NCI-H1436 treated with DMSO at 0.1 percent for 48 hours (cell line): Measurements from ENCODE around the gene SRSF9.
"Not testable (repeated sequence)": the region's sequence is repeated elsewhere in the genome, so short reads cannot be mapped to it uniquely, and the experiment has no call there.

Source experiments
- DNase-seq: peaks from one replicate; lab custom pipeline; 2025; lab: John Stamatoyannopoulos, UW

SRSF9 gene, protein sequence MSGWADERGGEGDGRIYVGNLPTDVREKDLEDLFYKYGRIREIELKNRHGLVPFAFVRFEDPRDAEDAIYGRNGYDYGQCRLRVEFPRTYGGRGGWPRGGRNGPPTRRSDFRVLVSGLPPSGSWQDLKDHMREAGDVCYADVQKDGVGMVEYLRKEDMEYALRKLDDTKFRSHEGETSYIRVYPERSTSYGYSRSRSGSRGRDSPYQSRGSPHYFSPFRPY

DNA sequence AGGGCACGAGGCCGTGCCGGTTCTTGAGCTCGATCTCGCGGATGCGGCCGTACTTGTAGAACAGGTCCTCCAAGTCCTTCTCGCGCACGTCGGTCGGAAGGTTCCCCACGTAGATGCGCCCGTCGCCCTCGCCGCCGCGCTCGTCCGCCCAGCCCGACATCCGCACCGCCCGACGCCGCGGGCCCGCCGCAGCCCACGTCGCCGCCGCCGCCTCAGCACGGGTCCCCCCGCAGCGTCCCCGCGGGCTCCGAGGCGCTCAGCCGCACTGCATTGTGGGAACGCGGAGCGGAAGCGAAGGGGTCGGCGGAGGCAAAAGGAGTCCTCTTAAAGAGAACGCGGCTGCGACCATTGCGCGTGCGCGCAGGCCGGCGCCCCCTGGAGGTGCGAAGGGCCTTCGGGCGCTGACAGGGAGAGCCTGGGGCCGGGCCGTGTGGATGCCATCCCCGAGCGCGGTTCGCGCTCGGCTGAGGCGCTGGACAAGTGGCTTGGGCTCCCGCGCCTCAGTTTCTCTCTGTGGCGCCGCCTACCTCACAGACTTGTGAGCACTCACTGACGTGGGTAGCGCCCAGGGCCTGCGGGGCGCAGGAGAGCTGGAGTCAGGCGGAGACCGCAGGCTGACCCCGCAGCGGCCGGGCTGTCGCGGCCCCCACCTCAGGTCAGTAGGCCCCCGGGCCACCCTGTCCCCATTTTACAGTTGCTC lies at the start of gene SRSF9:
Gene SRSF9, minus strand, starts transcription at position 299 of the 700 bp plus-strand sequence. Its CDS starts 139 bp downstream, at position 160.
- peak; percentile 74 for DNase-seq

DNA sequence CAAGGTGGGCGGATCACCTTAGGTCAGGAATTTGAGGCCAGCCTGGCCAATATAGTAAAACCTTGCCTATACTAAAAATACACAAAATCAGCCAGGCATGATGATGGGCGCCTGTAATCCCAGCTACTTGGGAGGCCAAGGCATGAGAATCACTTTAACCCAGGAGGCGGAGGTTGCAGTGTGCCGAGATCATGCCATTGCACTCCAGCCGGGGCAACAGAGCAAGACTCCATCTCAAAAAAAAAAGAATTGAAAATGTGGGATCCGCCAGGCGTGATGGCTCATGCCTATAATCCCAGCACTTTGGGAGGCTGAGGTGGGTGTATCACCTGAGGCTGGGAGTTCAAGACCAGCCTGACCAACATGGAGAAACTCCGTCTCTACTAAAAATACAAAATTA lies 49.8 kb upstream of the SRSF9 start:
- DNase-seq, result not testable (repeated sequence)

DNA sequence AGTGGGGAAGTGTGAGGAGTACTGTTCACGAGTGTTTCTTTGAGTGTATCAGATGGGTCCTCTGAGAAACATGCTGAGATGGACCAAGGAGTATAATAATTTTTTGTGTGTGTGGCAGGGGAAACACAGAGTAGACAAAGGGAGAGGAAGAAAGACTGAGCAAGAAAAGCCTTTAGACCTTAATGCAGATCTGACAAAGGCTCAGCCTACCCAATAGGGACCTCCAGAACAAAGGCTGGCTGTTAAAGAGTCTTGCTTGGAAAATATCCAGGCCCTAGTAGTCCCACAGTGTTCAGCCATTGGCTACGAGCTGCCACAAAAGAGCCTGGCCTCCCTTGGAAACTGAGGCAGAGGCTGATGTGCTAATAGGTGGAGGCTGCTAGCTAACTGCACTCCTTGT lies 45.9 kb upstream of the SRSF9 start:
- DNase-seq, result no peak

DNA sequence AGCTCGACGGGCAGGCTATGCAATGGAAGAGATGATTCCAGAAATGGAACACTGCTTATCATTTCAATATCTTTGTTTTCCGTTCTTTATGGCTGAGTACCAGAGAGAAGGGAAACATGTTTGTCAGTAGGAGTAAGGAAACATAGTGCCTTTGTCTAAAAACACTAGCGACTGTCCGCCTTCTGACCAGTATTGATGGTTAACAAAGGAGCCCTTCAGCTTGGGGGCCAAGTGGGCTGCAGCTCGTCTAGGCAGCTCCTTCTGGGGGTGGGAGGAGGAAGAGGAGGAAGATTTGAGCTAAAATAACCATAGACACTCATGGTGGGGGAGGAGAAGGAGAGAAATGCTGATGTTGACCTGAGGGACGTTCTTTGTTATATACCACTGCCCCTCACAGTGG lies 44.5 kb upstream of the SRSF9 start:
- DNase-seq, result no peak

DNA sequence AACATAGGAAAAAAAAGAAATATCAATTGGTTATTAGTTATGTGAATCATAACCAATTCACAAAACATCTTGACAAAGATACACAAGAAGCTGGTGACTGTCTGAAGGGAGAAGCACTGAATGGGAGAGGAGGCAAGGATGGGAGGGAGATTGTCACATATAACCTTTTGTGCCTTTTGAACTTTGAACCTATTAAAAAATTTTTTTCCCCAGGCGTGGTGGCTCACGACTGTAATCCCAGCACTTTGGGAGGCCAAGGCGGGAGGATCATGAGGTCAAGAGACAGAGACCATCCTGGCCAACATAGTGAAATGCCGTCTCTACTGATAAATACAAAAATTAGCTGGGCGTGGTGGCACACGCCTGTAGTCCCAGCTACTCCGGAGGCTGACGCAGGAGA lies 39.0 kb upstream of the SRSF9 start:
- DNase-seq, result no peak

DNA sequence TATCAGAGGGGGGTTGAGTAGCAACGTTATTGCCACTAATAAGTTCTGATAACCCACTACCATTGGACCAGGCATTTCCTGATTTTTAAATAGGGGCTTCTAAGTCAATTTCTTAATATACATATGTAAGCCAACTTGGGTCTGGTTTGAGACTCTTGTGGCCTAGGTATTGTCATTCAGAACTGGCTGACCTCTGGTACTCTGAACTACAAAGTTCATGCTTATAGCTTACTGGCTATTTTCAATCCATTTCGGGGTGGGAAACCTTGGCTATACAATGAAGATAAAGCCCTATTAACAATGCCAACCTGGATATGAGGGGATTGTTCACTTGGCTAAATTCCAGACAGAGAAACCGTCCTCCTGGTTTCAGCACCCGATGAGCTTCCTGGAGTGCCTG lies 35.0 kb upstream of the SRSF9 start:
- no peak for DNase-seq

DNA sequence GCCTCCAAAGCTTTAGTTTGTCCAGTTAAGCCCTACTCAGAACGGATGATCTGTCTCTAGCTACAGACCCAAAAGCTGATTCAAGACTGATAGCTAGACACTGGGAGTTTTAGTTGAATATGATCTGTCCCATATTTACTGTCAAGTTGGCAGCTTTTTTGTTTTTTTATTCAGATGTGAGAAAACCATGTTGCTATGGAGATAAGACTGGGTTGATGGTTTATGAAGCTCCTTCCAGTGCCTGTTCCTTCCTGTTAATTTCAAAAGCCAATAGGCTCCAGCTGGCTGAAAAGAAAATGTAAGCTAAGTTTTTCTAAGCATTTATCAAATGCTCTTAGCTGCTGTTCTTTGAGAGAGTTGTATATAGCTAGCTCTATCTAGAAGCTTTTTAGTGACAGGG lies 31.0 kb upstream of the SRSF9 start:
- DNase-seq, result no peak

DNA sequence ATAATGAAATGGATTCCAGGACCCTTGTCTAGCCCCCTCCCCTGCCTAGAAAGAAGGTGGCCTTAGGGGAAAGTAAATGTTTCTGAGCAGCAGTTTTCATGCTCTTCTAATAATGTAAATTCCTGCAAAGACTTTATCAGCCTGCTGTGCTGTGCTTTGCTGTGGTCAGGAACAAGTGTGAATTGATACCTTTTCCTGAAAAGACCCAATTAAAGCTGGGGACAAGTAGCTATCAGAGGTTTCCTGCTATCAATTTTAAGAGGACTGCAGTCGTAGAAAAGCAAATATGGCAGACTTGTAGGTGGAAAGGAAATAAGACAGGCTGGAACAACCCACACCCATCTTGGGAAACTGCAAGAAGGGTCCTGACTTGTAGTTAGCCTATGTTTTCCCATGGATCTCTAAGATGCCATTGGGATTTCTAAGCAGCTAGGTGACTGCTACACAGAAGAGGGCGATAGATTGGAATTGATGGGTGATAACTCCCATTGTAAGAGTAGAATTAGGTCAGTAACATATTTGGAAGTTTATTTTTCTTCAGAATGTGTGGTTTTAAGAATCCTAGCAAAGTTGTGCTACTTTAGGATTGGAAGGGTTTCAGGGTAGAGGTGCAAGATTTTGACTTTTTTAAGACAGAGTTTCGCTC lies 29.4 kb upstream of the SRSF9 start:
- DNase-seq, result no peak

DNA sequence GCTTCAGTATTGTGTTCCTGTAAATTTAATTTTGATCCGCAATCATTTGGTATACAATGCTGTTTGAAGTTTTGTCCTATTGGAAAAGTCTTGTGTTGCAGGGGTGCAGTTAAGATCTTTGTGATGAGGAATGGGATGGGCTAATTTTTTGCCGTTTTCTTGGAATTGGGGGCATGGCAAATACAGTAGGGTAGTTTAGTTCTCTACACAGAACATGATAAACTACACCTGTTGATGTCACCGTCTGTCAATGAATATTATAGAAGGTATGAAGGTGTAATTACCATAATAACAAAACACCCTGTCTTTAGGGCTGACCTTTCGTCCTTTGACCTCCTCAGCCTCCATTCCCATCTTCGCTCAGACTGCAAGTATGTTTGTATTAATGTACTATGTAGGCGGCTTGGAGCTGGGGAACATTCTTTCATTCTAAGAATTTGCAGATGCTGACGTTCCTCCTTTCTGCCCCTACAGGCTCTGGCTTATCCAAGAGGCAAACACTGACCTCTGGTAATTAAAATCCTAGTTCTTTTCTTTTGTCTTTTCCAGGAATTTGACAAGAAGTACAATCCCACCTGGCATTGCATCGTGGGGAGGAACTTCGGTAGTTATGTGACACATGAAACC lies 28.1 kb upstream of the SRSF9 start:
- DNase-seq, result no peak

DNA sequence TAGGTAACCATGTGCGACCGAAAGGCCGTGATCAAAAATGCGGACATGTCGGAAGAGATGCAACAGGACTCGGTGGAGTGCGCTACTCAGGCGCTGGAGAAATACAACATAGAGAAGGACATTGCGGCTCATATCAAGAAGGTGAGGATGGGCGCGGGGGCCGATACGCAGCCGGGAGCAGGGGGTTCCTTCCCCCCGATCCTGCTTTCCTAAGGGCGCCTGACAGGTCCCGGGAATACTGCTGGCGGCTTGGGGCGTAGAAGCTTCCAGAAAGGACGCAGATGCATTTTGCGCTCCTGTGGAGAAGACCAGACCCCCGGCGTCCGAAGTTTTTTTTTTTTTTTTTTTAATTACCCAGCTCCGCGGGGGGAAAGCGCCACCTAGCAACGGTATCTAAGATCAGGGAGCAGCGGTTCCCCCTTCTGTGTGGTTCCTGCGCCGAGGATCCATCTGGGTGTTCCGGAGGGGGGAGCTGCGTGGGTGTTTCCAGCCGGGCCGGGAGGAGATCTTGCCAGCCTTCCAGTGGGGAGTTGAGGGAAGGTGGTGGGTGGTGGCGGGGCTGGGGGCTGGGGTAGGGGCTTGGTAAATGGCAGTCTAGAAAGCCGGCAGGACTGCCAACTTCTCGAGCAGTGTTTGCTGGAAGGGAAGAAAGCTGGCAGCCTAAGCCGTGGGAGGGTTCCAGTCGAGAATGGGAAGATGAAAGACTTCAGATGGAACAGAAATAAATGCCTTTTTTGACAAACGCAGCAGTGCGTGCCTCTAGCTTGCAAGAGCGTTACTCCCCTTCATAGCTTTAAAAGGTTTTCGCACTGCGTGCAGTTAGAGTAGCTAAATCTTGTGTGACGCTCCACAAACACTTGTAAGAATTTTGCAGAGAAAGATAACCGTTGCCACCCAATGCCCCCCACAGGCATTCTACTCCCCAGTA lies 27.1 kb upstream of the SRSF9 start:
- DNase-seq, result no peak

DNA sequence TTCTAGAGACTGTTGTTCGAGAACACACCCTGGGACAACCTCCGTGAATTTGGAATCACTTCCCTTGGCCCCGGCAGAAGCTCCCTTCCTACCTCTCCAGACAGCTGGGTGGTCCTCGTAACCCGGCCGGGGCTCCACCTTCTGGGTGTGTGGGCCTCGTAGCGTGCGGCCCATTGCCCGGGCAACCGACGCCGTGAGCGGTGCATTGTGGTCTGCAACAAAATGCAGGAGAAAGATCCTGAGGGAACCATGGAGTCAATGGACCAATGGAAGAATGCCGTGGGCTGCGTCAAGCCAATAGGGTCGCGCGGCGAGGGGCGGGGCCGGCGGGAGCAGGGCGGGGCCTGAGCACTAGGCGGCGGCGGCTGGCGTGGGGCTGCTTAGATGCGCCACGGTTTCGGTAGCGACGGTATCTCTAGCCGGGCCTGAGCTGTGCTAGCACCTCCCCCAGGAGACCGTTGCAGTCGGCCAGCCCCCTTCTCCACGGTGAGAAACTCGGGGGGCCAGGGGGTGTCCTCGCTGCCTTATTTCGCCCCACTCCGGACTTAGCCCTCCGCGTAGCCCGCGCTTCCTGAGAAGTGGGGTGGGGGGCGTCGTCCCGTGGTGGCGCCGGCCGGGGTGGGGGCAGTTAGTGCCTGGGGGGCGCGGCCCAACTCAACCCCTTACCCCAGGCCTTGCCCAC lies 26.3 kb upstream of the SRSF9 start, which contains the start of gene DYNLL1:
Gene DYNLL1, plus strand, starts transcription at position 383 of the 682 bp plus-strand sequence. CDS start 309 bp downstream, outside the sequence.
- peak; percentile 76 for DNase-seq

DNA sequence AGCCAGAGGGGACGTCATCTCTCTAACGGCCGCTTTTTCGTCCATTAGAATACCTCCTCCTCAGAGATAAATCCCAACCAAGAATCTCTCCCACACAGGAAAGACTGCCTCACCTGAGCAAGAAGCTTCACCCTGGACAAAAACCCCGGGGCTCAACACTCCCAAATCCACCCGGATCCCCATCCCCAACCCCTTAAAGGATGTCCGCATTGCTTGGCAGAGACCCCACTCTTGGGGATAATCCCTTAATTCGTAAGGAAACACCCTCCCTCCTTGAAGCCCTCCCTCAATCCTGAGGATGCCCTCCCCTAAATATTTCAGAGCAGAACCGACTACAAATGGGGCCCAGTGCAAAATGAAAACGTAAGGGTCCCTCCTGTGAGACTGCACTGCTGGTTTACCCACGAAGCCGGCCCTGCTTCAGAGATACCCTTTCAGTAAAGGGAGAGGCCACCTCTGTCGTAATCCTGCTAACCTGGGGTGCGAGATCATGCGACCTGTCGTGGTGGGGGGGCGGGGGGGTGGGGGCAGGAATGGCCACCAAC lies 25.7 kb upstream of the SRSF9 start:
- no peak for DNase-seq

DNA sequence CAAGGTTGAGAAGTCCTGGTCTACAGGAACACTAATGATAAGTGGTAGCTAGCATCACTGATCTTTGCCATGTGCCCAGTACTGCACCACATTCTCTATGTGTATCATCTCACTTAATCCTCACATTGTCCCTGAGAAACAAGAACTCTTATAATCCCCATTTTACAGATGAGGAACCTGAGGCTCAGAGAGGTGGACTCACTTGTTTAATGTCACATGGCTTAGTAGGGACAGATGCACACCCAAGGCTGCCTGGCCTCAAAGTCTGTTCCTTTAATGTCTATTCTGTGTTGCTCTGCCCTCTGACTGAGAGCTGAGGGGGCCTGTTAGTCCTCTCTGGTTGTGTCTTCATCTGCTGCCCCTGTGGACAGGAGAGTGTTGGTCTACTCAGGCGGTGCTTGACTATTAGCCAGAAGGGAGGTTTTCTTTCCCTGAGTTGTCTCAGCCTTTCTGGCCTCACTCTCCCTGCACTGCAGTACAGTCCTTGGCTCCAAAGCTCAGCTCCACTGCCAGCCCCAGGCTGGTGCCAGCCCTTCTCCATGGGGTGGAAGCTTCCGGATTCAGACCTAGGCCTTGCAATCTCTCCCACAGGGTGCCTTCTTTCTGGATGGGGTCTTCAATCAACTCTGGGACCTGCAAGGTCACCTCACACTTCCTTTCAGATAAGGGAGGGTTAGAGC lies 21.4 kb upstream of the SRSF9 start:
- no peak for DNase-seq

DNA sequence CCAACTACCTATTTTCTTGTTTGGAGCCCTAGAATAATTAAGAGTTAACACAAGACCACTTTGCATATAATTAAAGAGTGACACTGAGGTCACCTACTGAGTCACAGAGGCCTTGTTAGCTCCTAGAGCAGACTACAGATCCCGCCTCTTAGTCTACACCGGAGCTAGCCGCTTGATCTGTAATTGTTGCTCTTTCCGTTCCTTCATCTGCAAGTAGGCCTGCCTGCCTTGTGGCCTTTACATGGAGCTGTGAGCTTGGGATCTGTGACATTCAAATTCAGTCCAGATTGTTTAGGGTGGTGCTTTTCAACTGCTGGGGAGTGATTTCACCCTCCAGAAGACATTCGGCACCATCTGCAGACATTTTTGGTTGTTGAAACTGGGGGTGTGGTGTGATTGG lies 20.8 kb upstream of the SRSF9 start:
- DNase-seq, result no peak

DNA sequence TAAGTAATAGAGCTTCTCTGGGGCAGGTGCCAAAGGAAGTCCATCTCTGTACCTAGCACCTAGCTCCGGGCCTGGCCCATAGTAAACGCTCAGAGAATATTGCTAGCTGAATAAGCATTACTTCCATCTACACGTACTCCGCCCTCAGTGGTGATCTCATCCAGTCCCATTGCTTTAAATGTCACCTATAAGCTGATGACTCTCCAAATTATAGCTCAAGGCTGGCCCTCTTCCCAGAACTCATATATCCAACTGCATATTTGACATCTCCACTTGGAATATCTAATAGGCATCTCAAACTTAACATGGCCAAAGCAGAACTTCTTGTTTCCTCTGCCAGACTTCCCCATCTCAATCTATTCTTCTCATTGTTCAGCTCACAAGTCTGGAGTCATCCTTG lies 19.5 kb upstream of the SRSF9 start:
- DNase-seq, result no peak

DNA sequence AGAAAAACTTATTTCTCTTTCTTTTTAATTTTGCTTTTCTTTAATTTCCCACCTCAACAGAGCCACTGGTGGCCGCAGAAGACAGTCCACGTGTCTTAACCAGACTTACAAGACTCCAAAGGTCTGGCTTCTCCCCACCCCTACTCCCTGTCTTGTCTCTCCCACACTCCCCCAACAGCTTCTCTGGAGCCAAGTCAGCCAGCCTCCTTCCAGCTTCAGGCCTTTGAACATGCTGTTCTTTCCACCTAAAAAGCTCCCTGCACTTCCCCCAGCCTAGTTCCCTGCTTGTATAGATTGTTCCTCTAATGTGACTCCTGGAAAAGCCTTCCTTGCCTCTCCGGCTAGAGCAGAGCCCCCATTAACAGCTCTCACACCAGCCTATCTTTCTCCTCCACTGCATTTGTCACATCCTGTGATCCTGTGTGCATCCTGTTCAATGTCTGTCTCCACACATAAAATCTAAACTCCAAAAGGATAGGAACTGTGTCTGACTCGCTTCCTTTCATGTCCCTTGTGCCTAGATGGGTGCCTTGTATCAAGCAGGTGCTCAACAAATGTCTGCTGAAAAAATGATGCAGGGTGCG lies 18.6 kb upstream of the SRSF9 start:
- no peak for DNase-seq

DNA sequence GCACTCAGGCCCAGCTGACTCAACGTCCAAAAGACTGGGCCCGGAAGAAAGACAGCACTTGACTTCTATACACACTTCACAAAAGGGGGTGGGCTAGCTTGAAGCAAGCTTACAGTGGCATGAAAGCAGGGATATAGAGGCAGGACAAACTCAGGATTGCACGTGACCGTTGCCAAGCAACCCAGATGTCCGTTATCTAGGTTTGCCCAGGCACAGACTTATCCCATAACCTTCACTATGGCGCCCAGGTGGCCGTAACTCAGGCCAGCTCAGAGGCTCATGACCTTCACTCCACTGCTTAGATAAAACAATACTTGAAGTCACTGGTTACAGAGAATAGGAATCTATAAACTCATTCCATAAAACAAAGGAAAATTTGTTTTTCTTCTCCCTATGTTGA lies 18.0 kb upstream of the SRSF9 start:
- DNase-seq, result not testable (repeated sequence)

DNA sequence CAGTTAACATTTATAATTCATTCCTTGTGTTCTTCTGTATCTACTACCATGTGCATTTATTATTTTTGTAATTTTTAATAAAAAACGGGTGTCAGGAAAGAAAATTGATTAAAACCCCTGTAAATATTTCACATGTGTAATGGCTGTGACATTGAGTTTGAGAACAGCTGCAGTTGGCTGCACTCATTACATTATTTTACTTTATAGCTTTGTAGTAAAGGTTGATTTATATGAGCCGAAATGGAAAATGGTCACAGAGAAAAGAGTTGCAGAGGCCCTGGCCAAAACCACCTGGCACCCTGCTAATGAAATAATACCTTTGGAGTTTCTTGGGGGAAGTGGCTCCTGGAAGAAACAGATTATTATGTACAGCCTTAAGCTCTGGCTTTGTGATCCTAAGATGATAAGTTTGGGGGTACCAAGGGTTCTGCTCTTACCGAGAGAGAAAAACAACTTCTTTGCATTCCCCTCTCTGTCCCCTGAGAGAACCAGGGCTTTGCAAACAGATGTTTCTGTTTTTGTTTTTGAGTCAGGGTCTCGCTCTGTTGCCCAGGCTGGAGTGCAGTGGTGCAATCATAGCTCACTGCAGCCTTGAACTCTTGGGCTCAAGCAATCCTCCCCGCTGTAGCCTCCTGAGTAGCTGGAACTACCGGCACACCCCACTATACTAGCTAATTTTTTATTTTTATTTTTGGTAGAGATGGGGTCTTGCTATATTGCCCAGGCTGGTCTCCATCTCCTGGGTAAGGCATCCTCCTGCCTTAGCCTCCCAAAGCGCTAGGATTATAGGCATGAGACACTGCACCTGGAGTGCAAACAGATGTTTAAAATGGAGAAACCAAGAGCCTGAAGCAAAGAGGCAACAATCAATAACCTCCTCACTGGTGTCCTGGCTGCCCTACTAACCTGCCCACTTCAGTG lies 16.7 kb upstream of the SRSF9 start:
- DNase-seq, result no peak

DNA sequence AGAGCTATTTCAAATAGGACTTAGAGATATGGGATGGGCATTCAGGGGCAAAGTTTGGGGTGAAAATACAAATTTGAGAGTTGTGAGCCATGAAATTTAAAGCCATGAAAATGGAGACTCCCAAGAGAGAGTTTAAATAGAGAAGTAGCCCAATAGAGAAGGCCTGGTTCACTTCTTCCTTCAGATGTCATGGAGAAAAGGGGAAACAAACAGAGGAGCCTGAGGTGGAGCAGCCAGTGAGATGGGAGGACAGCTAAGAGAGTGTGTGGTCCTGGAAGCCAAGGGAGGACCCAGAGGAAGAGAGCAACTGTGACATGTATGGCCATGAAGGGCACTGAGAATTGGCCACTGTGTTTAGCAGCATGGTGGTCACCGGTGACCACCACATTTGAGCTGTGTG lies 14.1 kb upstream of the SRSF9 start:
- no peak for DNase-seq
